NOMO-1 treated with DMSO at 0.1 percent for 48 hours (cell line): Measurements from ENCODE around the gene TRAPPC4.

Source experiments
- DNase-seq: peaks from one replicate; lab custom pipeline; 2025; ENCODE audit not compliant: unreplicated experiment; lab: John Stamatoyannopoulos, UW

Gene TRAPPC4

GRCh38 chr11:119061256-119061655, 42.7 kb downstream of the TRAPPC4 start:
- no peak for DNase-seq

- DNase-seq, result no peak
These were observed 44.2 kb downstream of the TRAPPC4 start for GRCh38 chr11:119062779-119063178.

DNA sequence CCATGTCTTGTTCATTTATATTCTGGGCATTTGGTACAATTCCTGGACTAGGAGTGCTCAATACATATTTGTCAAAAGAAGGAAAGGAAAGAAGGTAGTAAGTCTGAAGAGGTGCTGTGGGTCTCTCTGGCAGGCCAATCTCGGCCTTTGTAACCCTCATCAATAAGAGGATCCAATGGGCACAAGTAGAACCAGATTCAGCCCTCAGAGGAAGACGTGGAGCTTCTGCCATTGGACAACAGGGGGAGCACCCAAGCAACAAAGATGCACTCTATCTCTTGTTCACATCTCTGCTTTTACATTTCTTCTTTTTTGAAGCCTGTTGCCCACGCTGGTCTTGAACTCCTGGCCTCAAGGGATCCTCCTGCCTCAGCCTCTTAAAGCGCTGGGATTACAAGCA, 46.8 kb downstream of the TRAPPC4 start:
- peak; percentile 43 for DNase-seq

- DNase-seq, result peak; percentile 97
These were observed 49.0 kb downstream of the TRAPPC4 start, which contains the start of gene VPS11 for GRCh38 chr11:119067371-119068222. VPS11 (plus strand) TSS chr11:119067818; CDS start chr11:119067824, 6 bp downstream.
